H9 (cell line): Measurements from ENCODE around the gene LTF. TPM values are rescaled to one million over a fixed set of nuclear protein-coding genes. Genes with fewer than 3 reads are reported as not detected.

Experiments
- DNase-seq: peaks from one replicate; pipeline ENCODE4 v3.0.0-alpha.2; 2017
- H2AFZ ChIP-seq: one replicate; pipeline ENCODE4 v1.6.1; 2013; ENCODE audit warnings: mild to moderate bottlenecking, low read length, control low read depth, moderate library complexity
- H2AK5ac ChIP-seq: 2 replicates; pipeline ENCODE4 v1.6.1; 2013; ENCODE audit warnings: low read length, control low read depth, mixed read lengths; ENCODE audit not compliant: insufficient read length
- H2BK120ac ChIP-seq: one replicate; pipeline ENCODE4 v1.6.1; 2013; ENCODE audit warnings: low read depth, mild to moderate bottlenecking, low read length, control low read depth, inconsistent platforms; ENCODE audit not compliant: poor library complexity, severe bottlenecking
- H2BK12ac ChIP-seq: 2 replicates; pipeline ENCODE4 v1.6.1; 2013; ENCODE audit warnings: low read length, control low read depth, mixed read lengths, low read depth; ENCODE audit not compliant: insufficient read length
- H2BK15ac ChIP-seq: 2 replicates; pipeline ENCODE4 v1.6.1; 2013; ENCODE audit warnings: low read depth, low read length, control low read depth
- H2BK20ac ChIP-seq: one replicate; pipeline ENCODE4 v1.6.1; 2013; ENCODE audit warnings: low read depth, mild to moderate bottlenecking, low read length, control low read depth, inconsistent platforms; ENCODE audit not compliant: poor library complexity, severe bottlenecking
- H2BK5ac ChIP-seq: 2 replicates; pipeline ENCODE4 v1.6.1; 2013; ENCODE audit warnings: low read length, control low read depth, mixed read lengths; ENCODE audit not compliant: insufficient read length
- H3K14ac ChIP-seq: 2 replicates; pipeline ENCODE4 v1.6.1; 2013; ENCODE audit warnings: low read length, control low read depth; ENCODE audit not compliant: insufficient read depth
- H3K18ac ChIP-seq: 2 replicates; pipeline ENCODE4 v1.6.1; 2013; ENCODE audit warnings: low read depth, mild to moderate bottlenecking, mixed read lengths, low read length, control low read depth; ENCODE audit not compliant: insufficient read length
- H3K23ac ChIP-seq: 2 replicates; pipeline ENCODE4 v1.6.1; 2013; ENCODE audit warnings: low read length, control low read depth, mixed read lengths, low read depth; ENCODE audit not compliant: insufficient read length
- H3K23me2 ChIP-seq: 2 replicates; pipeline ENCODE4 v1.6.1; 2013; ENCODE audit warnings: low read depth, mild to moderate bottlenecking, mixed read lengths, low read length, control low read depth; ENCODE audit not compliant: insufficient read length, poor library complexity, severe bottlenecking
- H3K27ac ChIP-seq: 2 replicates; pipeline ENCODE4 v1.5.1; 2013; ENCODE audit warnings: low read length, control low read depth, mixed read lengths, low read depth; ENCODE audit not compliant: insufficient read length
- H3K27me3 ChIP-seq: 2 replicates; pipeline ENCODE4 v1.6.1; 2013; ENCODE audit warnings: low read length, control low read depth, inconsistent platforms; ENCODE audit not compliant: insufficient read depth
- H3K4ac ChIP-seq: 2 replicates; pipeline ENCODE4 v1.6.1; 2013; ENCODE audit warnings: low read depth, mild to moderate bottlenecking, control low read depth, inconsistent platforms, low read length, moderate library complexity
- H3K4me1 ChIP-seq: 2 replicates; pipeline ENCODE4 v1.6.1; 2013; ENCODE audit warnings: low read length, control low read depth, inconsistent platforms; ENCODE audit not compliant: insufficient read depth
- H3K4me2 ChIP-seq: 2 replicates; pipeline ENCODE4 v1.6.1; 2013; ENCODE audit warnings: low read length, control low read depth, mixed read lengths; ENCODE audit not compliant: insufficient read length, insufficient read depth
- H3K56ac ChIP-seq: 2 replicates; pipeline ENCODE4 v1.6.1; 2013; ENCODE audit warnings: low read depth, mild to moderate bottlenecking, mixed read lengths, low read length, control low read depth; ENCODE audit not compliant: insufficient read length
- H3K79me1 ChIP-seq: 2 replicates; pipeline ENCODE4 v1.6.1; 2013; ENCODE audit warnings: low read depth, mild to moderate bottlenecking, moderate library complexity, low read length, control low read depth, inconsistent platforms; ENCODE audit not compliant: insufficient read depth, poor library complexity, severe bottlenecking
- H3K79me2 ChIP-seq: 2 replicates; pipeline ENCODE4 v1.6.1; 2013; ENCODE audit warnings: low read length, control low read depth, inconsistent platforms; ENCODE audit not compliant: insufficient read depth
- H3K9ac ChIP-seq: 2 replicates; pipeline ENCODE4 v1.6.1; 2013; ENCODE audit warnings: low read length, control low read depth, mixed read lengths; ENCODE audit not compliant: insufficient read length; ENCODE audit errors: extremely low read depth
- H3K9me3 ChIP-seq: one replicate; pipeline ENCODE4 v1.6.1; 2013; ENCODE audit warnings: low read depth, low read length, inconsistent platforms; ENCODE audit not compliant: control insufficient read depth
- H3T11ph ChIP-seq: one replicate; pipeline ENCODE4 v1.6.1; 2013; ENCODE audit warnings: mild to moderate bottlenecking, low read length, control low read depth, inconsistent platforms
- H4K20me1 ChIP-seq: one replicate; pipeline ENCODE4 v1.6.1; 2013; ENCODE audit not compliant: control insufficient read depth, insufficient read length, insufficient read depth
- H4K5ac ChIP-seq: 2 replicates; pipeline ENCODE4 v1.6.1; 2013; ENCODE audit warnings: low read depth, mild to moderate bottlenecking, mixed read lengths, low read length, control low read depth; ENCODE audit not compliant: insufficient read length
- H4K8ac ChIP-seq: replicated peaks from 2 replicates; pipeline ENCODE4 v1.6.1; 2013; ENCODE audit warnings: low read length, control low read depth, mixed read lengths, low read depth; ENCODE audit not compliant: insufficient read length
- H4K91ac ChIP-seq: 2 replicates; pipeline ENCODE4 v1.6.1; 2013; ENCODE audit warnings: low read depth, mild to moderate bottlenecking, moderate library complexity, mixed read lengths, low read length, control low read depth; ENCODE audit not compliant: insufficient read length
- H3K27ac Mint-ChIP-seq, 3 experiments: 2 replicates in 2 of 3; 3 replicates in 1 of 3; pipeline ENCODE4 v1.8.0; 2020 to 2021; ENCODE audit warnings: mixed read lengths in 3 of 3, mild to moderate bottlenecking in 1 of 3, moderate library complexity in 1 of 3
- H3K27me3 Mint-ChIP-seq: 2 replicates; pipeline ENCODE4 v1.8.0; 2021; ENCODE audit warnings: low read depth, mild to moderate bottlenecking, moderate library complexity, mixed read lengths
- H3K36me3 Mint-ChIP-seq, 3 experiments: 2 replicates in 2 of 3; 3 replicates in 1 of 3; pipeline ENCODE4 v1.8.0; 2020 to 2021; ENCODE audit warnings: low read depth in 3 of 3, mixed read lengths in 3 of 3; ENCODE audit not compliant: insufficient read depth in 1 of 3
- H3K4me1 Mint-ChIP-seq, 2 experiments: 2 replicates each; pipeline ENCODE4 v1.8.0; 2020; ENCODE audit warnings: mixed read lengths in 2 of 2
- H3K4me3 Mint-ChIP-seq, 2 experiments: 2 replicates in 1 of 2; 3 replicates in 1 of 2; pipeline ENCODE4 v1.8.0; 2020 to 2021; ENCODE audit warnings: mild to moderate bottlenecking in 2 of 2, mixed read lengths in 2 of 2, moderate library complexity in 1 of 2
- H3K9me3 Mint-ChIP-seq, 2 experiments: 2 replicates in 1 of 2; 3 replicates in 1 of 2; pipeline ENCODE4 v1.8.0; 2020; ENCODE audit warnings: mild to moderate bottlenecking in 2 of 2, mixed read lengths in 2 of 2, moderate library complexity in 1 of 2
- CTCF ChIP-seq: fragments of 200-600 bp; sonication (generic); conservative IDR thresholded peaks from 3 replicates; pipeline ENCODE4 v1.8.0; 2021; ENCODE audit warnings: antibody characterized with exemption, mild to moderate bottlenecking
- WGBS: extraction: QIAGEN DNeasy Blood & Tissue Kit; methylation state at CpG from one replicate; pipeline ENCODE4 v1.1.7; 2013; ENCODE audit warnings: missing lambda C conversion rate, low lambda C conversion rate, mixed read lengths; ENCODE audit not compliant: insufficient read length; ENCODE audit errors: extremely low coverage; 5-methylcytosine and 5-hydroxymethylcytosine counted together
- total RNA-seq: library from RNA; stranded (reverse); gene quantifications from 2 replicates; pipeline ENCODE4 v1.2.1, GENCODE V29; 2021

Gene LTF
- total RNA-seq, 1 experiment from 2014 or later, result not detected

GRCh38 chr3:46406443-46406787, 58.3 kb downstream of the LTF start:
- H3K9ac ChIP-seq, result no peak overlapping the region
- H3K79me1 ChIP-seq, result no peaks in the 10 kb centered on the region
- H3K18ac ChIP-seq, result no peak overlapping the region
- no peak overlapping the region for H2BK12ac ChIP-seq
- no peak overlapping the region for H4K5ac ChIP-seq
- Mint-ChIP-seq H3K9me3 (no peaks in the 10 kb centered on the region; a peak in 1 of 5 replicates), H3K27me3 (peaks cover 4% of the 10 kb centered on the region), H3K4me1 (peaks cover 2 to 5% of the 10 kb centered on the region in 2 experiments; a peak in 2 of 4 replicates), H3K36me3 (no peaks in the 10 kb centered on the region), H3K27ac (no peak overlapping the region), H3K4me3 (no peak overlapping the region)
- H3K23me2 ChIP-seq, result no peaks in the 10 kb centered on the region
- H2BK20ac ChIP-seq, result no peak overlapping the region
- H3K14ac ChIP-seq, result no peak overlapping the region
- H2AFZ ChIP-seq, result no peak overlapping the region
- H3K4me1 ChIP-seq, result no peaks in the 10 kb centered on the region
- no peak overlapping the region for H2BK15ac ChIP-seq
- no peak overlapping the region for H3K56ac ChIP-seq
- no peaks in the 10 kb centered on the region for H3K9me3 ChIP-seq
- no CpG with 5 or more reads among the region's 4 CpGs for WGBS
- no peak overlapping the region for H2BK120ac ChIP-seq
- H3K27me3 ChIP-seq, result no peaks in the 10 kb centered on the region
- no peak for DNase-seq
- no peaks in the 10 kb centered on the region for H4K20me1 ChIP-seq
- no peak for TF ChIP-seq CTCF
- no peak overlapping the region for H3K23ac ChIP-seq
- no peak overlapping the region for H4K91ac ChIP-seq
- no peak overlapping the region for H3K4ac ChIP-seq
- H3T11ph ChIP-seq, result no peak overlapping the region
- no peak overlapping the region for H4K8ac ChIP-seq
- no peak overlapping the region for H2AK5ac ChIP-seq
- H3K79me2 ChIP-seq, result no peaks in the 10 kb centered on the region
- no peak overlapping the region for H3K27ac ChIP-seq
- no peak overlapping the region for H3K4me2 ChIP-seq
- H2BK5ac ChIP-seq, result no peak overlapping the region
